OCI-LY7 (cell line): ENCODE measurements around the gene CUEDC1. TPM values are rescaled to one million over a fixed set of nuclear protein-coding genes. Genes with fewer than 3 reads are reported as not detected.

ENCODE experiments used
- BruUV-seq: library from RNA; stranded (reverse); fragments of 400-500 nt; replicated peaks from 2 replicates; lab custom pipeline; 2021; lab: Mats Ljungman, UMichigan
- CTCF ChIA-PET: fragments of 300-600 bp; sonication (Branson Sonifier 250); formaldehyde crosslinking; loops from one replicate; lab custom pipeline; 2022; ENCODE audit warnings: antibody characterized with exemption; ENCODE audit not compliant: unreplicated experiment; lab: Charles Lee
- POLR2A ChIA-PET: fragments of 300-600 bp; sonication (Branson Sonifier 250); formaldehyde crosslinking; loops from one replicate; lab custom pipeline; 2022; ENCODE audit warnings: antibody characterized with exemption; lab: Charles Lee
- DNase-seq: peaks from one replicate; pipeline ENCODE4 v3.0.0-alpha.2; 2015; ENCODE audit warnings: low spot score
- H2AFZ ChIP-seq: fragments of 200-600 bp; sonication (generic), shearing (Covaris generic); 2 replicates; pipeline ENCODE4 v1.6.1; 2014; ENCODE audit warnings: mild to moderate bottlenecking, antibody characterized with exemption, low read length, moderate library complexity
- H3K27ac ChIP-seq: fragments of 200-600 bp; sonication (generic); 2 replicates; pipeline ENCODE4 v1.5.1; 2014; ENCODE audit warnings: mixed run types, low read depth, mild to moderate bottlenecking, moderate library complexity, low read length, inconsistent platforms; ENCODE audit not compliant: poor library complexity, severe bottlenecking
- H3K36me3 ChIP-seq: fragments of 200-600 bp; sonication (generic); 2 replicates; pipeline ENCODE4 v1.6.1; 2014; ENCODE audit warnings: mild to moderate bottlenecking, antibody characterized with exemption, low read length, moderate library complexity, mixed read lengths; ENCODE audit not compliant: insufficient read depth
- H3K4me1 ChIP-seq: fragments of 200-600 bp; sonication (generic); 2 replicates; pipeline ENCODE4 v1.5.1; 2014; ENCODE audit warnings: mild to moderate bottlenecking, low read length; ENCODE audit not compliant: insufficient read depth, poor library complexity, severe bottlenecking
- H3K4me2 ChIP-seq: fragments of 200-600 bp; sonication (generic); 2 replicates; pipeline ENCODE4 v1.6.1; 2014; ENCODE audit warnings: mild to moderate bottlenecking, low read length
- H3K4me3 ChIP-seq: fragments of 200-600 bp; sonication (generic); 2 replicates; pipeline ENCODE4 v1.5.1; 2014; ENCODE audit warnings: mild to moderate bottlenecking, low read depth, low read length; ENCODE audit not compliant: poor library complexity, severe bottlenecking
- H3K79me2 ChIP-seq: fragments of 200-600 bp; sonication (generic); 2 replicates; pipeline ENCODE4 v1.6.1; 2016; ENCODE audit warnings: low read depth, mild to moderate bottlenecking, low read length, moderate library complexity, mixed read lengths; ENCODE audit not compliant: insufficient read depth
- H3K9me2 ChIP-seq: fragments of 200-600 bp; sonication (generic); 2 replicates; pipeline ENCODE4 v1.6.1; 2016; ENCODE audit warnings: mild to moderate bottlenecking, low read length, mixed read lengths; ENCODE audit not compliant: insufficient read depth
- H3K9me3 ChIP-seq: fragments of 200-600 bp; sonication (generic); 2 replicates; pipeline ENCODE4 v1.6.1; 2014; ENCODE audit warnings: mild to moderate bottlenecking, mixed run types, low read length, mixed read lengths
- H4K20me1 ChIP-seq: fragments of 200-600 bp; sonication (generic); 2 replicates; pipeline ENCODE4 v1.6.1; 2014; ENCODE audit warnings: mild to moderate bottlenecking, antibody characterized with exemption, low read length, moderate library complexity, mixed read lengths; ENCODE audit not compliant: insufficient read depth
- EZH2phosphoT487 ChIP-seq: fragments of 200-600 bp; sonication (generic); IDR thresholded peaks from 2 replicates; pipeline ENCODE4 v1.6.1; 2018; ENCODE audit warnings: low read depth, borderline replicate concordance, mild to moderate bottlenecking, mixed run types, antibody characterized with exemption, low read length, moderate library complexity, mixed read lengths
- intact Hi-C: fragments of 100-400 bp; cut with micrococcal nuclease; formaldehyde crosslinking; loops from one replicate; pipeline ENCODE4 v1.10.0; 2022; ENCODE audit not compliant: unreplicated experiment
- small RNA-seq: library from RNA; depleted of rRNA; stranded (forward); fragments of <200 nt; gene quantifications from one replicate; pipeline ENCODE3, GENCODE V24; 2014
- total RNA-seq, 2 experiments: library from RNA; depleted of rRNA in 1 of 2; stranded (reverse); fragments of >200 nt in 1 of 2; shearing (Covaris generic) in 1 of 2; gene quantifications; 2 replicates each; pipeline ENCODE4 v1.2.3, GENCODE V29; 2014 to 2022
- TF ChIP-seq, protein P1 (sequence below): fragments of 200-600 bp; sonication (generic); conservative IDR thresholded peaks from 2 replicates; pipeline ENCODE4 v1.5.1; 2014; ENCODE audit warnings: mild to moderate bottlenecking, antibody characterized with exemption, low read length, moderate library complexity, mixed read lengths

CUEDC1 gene
- total RNA-seq, 2 experiments from 2014 or later: 0.74 TPM; not detected in 1

- Histone ChIP-seq H3K4me3 (no peak overlapping the region), H2AFZ (no peak overlapping the region), H3K36me3 (no peaks in the 10 kb centered on the region), H3K4me2 (no peak overlapping the region), H3K4me1 (peaks cover 5% of the 10 kb centered on the region), H3K9me3 (no peaks in the 10 kb centered on the region), H3K79me2 (no peaks in the 10 kb centered on the region), H3K27ac (no peak overlapping the region), H3K9me2 (no peaks in the 10 kb centered on the region), H4K20me1 (no peaks in the 10 kb centered on the region)
- DNase-seq: no peak
- ChIA-PET POLR2A (interaction anchor here (0.9 kb wide), 1 partner anchor 35 kb away, joined by 3 read pairs; the partner anchor contains the start of gene MRPS23), CTCF (no interaction called here)
- intact Hi-C loops: no loop called here
- BruUV-seq: no TSS peak
- TF ChIP-seq EZH2phosphoT487: no peak
- TF ChIP-seq, protein P1, sequence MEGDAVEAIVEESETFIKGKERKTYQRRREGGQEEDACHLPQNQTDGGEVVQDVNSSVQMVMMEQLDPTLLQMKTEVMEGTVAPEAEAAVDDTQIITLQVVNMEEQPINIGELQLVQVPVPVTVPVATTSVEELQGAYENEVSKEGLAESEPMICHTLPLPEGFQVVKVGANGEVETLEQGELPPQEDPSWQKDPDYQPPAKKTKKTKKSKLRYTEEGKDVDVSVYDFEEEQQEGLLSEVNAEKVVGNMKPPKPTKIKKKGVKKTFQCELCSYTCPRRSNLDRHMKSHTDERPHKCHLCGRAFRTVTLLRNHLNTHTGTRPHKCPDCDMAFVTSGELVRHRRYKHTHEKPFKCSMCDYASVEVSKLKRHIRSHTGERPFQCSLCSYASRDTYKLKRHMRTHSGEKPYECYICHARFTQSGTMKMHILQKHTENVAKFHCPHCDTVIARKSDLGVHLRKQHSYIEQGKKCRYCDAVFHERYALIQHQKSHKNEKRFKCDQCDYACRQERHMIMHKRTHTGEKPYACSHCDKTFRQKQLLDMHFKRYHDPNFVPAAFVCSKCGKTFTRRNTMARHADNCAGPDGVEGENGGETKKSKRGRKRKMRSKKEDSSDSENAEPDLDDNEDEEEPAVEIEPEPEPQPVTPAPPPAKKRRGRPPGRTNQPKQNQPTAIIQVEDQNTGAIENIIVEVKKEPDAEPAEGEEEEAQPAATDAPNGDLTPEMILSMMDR: no peak
Observed at GRCh38 chr17:57814421-57814820, 140.8 kb downstream of the CUEDC1 start.

DNA sequence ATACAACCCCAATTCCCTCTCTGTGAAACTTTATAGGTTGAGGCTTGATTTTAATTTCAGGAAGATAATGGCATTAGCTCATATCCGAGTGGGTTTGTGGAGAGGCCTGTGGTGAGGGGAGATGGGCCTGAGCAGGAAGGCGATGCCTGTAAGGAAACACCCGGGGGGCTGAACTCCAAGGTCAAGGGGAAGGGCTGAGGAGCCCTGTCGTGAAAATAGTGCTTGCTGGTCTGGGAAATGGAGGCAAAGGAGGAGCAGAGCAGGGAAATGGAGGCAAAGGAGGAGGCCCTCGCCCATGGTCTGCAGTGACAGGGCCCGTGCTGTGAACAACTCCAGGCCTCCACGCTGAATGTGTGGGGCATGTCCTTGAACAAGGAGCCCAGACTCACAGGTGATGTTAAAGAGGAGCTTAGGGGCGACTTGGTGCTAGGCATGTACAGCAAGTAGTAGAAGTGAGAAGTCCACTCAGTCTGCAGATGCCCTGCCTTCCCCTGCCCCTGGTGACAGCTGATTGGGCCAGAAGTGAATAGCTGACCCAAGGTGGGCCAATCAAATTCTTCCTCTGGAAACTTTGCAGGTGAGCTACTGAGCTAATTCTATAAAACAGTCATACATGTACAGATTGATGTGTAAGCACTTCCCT, 143.5 kb downstream of the CUEDC1 start:
- no peaks in the 10 kb centered on the region for H3K9me3 ChIP-seq
- TF ChIP-seq, protein P1: no peak
- TF ChIP-seq EZH2phosphoT487: no peak
- H3K36me3 ChIP-seq: no peaks in the 10 kb centered on the region
- no peak overlapping the region for H3K4me3 ChIP-seq
- ChIA-PET CTCF (no interaction called here), POLR2A (no interaction called here)
- H4K20me1 ChIP-seq: no peaks in the 10 kb centered on the region
- H3K79me2 ChIP-seq: no peaks in the 10 kb centered on the region
- no peak for DNase-seq
- no TSS peak for BruUV-seq
- no peak overlapping the region for H2AFZ ChIP-seq
- no peak overlapping the region for H3K27ac ChIP-seq
- intact Hi-C loops: no loop called here
- H3K4me1 ChIP-seq: peaks cover 5% of the 10 kb centered on the region
- H3K4me2 ChIP-seq: no peak overlapping the region
- no peaks in the 10 kb centered on the region for H3K9me2 ChIP-seq

Small RNA genes lying within 50 kb of the gene (small RNA-seq; reads per million reads assigned to genes)
- gene AC015813.4: not detected

Other genes starting within 250 kb of the CUEDC1 start
- gene CCDC182, start 210.1 kb downstream of the CUEDC1 start, total RNA-seq (2014; rRNA removed; shearing (Covaris generic)): not detected in 2 replicates
- not detected in 2 replicates for gene CCDC182, start 210.1 kb downstream of the CUEDC1 start, total RNA-seq (2022)
- 46.3 and 50.3 TPM in 2 replicates for gene MRPS23, start 105.4 kb downstream of the CUEDC1 start, total RNA-seq (2014; rRNA removed; shearing (Covaris generic))
- gene MRPS23, start 105.4 kb downstream of the CUEDC1 start, total RNA-seq (2022): 57.3 and 73.5 TPM in 2 replicates
- 19.0 and 22.6 TPM in 2 replicates for gene VEZF1, start 32.8 kb upstream of the CUEDC1 start, total RNA-seq (2014; rRNA removed; shearing (Covaris generic))
- gene VEZF1, start 32.8 kb upstream of the CUEDC1 start, total RNA-seq (2022): 35.4 and 36.4 TPM in 2 replicates
- 582 and 677 TPM in 2 replicates for gene SRSF1, start 51.8 kb upstream of the CUEDC1 start, total RNA-seq (2014; rRNA removed; shearing (Covaris generic))
- gene SRSF1, start 51.8 kb upstream of the CUEDC1 start, total RNA-seq (2022): 515 and 531 TPM in 2 replicates
- gene DYNLL2, start 128.0 kb upstream of the CUEDC1 start, total RNA-seq (2014; rRNA removed; shearing (Covaris generic)): 12.4 and 13.4 TPM in 2 replicates
- 21.1 and 22.5 TPM in 2 replicates for gene DYNLL2, start 128.0 kb upstream of the CUEDC1 start, total RNA-seq (2022)
- not detected in 2 replicates for gene OR4D1, start 193.0 kb upstream of the CUEDC1 start, total RNA-seq (2014; rRNA removed; shearing (Covaris generic))
- not detected in 2 replicates for gene OR4D1, start 193.0 kb upstream of the CUEDC1 start, total RNA-seq (2022)
- gene OR4D2, start 211.6 kb upstream of the CUEDC1 start, total RNA-seq (2014; rRNA removed; shearing (Covaris generic)): not detected in 2 replicates
- not detected in 2 replicates for gene OR4D2, start 211.6 kb upstream of the CUEDC1 start, total RNA-seq (2022)
- not detected in 2 replicates for gene EPX, start 237.3 kb upstream of the CUEDC1 start, total RNA-seq (2014; rRNA removed; shearing (Covaris generic))
- gene EPX, start 237.3 kb upstream of the CUEDC1 start, total RNA-seq (2022): not detected in 2 replicates